Endothelial cell (in vitro differentiated cells): ENCODE measurements around the gene CDK6. TPM values are rescaled to one million over a fixed set of nuclear protein-coding genes. Genes with fewer than 3 reads are reported as not detected.

ENCODE experiments used
- DNase-seq: peaks from one replicate; pipeline ENCODE4 v3.0.0; 2021; ENCODE audit warnings: low spot score
- H3K27ac Mint-ChIP-seq: one replicate; pipeline ENCODE4 v1.8.0; 2021; ENCODE audit warnings: mixed read lengths, inconsistent platforms; ENCODE audit not compliant: unreplicated experiment
- H3K27me3 Mint-ChIP-seq: one replicate; pipeline ENCODE4 v1.8.0; 2021; ENCODE audit warnings: mild to moderate bottlenecking, moderate library complexity, mixed read lengths, inconsistent platforms; ENCODE audit not compliant: unreplicated experiment
- H3K36me3 Mint-ChIP-seq: one replicate; pipeline ENCODE4 v1.8.0; 2021; ENCODE audit warnings: mild to moderate bottlenecking, low read depth, mixed read lengths, inconsistent platforms; ENCODE audit not compliant: unreplicated experiment
- H3K4me1 Mint-ChIP-seq: one replicate; pipeline ENCODE4 v1.8.0; 2021; ENCODE audit warnings: mild to moderate bottlenecking, mixed read lengths, inconsistent platforms; ENCODE audit not compliant: unreplicated experiment
- H3K4me3 Mint-ChIP-seq: one replicate; pipeline ENCODE4 v1.8.0; 2021; ENCODE audit warnings: mild to moderate bottlenecking, mixed read lengths, inconsistent platforms; ENCODE audit not compliant: unreplicated experiment
- H3K9me3 Mint-ChIP-seq: one replicate; pipeline ENCODE4 v1.8.0; 2021; ENCODE audit warnings: mixed read lengths, inconsistent platforms; ENCODE audit not compliant: unreplicated experiment
- total RNA-seq: library from RNA; stranded (reverse); fragmentation: NEBNext Ultra II Directional; extraction: Animal tissue kit (Norgen Biotek cat#: 25700); gene quantifications from one replicate; pipeline ENCODE4 v1.2.1, GENCODE V29; 2021; ENCODE audit not compliant: unreplicated experiment
- TF ChIP-seq, protein P1 (sequence below): fragments of 200-600 bp; sonication (generic); IDR thresholded peaks from one replicate; pipeline ENCODE4 v1.5.0; 2021; ENCODE audit warnings: antibody characterized with exemption; ENCODE audit not compliant: unreplicated experiment

The CDK6 gene
- total RNA-seq, 1 donor from 2014 or later: 32.6 TPM

DNA sequence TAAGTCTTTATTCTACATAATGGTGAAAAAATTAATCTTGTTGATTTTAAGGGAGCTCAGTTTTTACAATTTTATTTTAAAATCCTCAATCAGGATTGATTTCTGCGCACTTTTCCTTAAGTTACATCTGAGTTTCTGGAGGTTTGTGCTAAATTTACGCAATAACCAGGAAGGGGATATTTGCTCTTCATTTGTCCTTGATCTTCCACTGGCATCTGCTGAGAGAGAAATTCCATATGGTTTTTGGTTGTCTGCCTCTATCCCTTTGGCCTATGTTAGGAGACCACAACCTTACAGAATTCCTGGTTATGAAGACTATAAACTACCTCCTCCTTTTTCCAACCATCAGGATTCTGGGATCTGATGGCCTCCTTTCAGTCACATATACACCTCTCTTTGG is 20.1 kb upstream of the CDK6 start:
- peaks cover 10% of the 10 kb centered on the region for H3K4me1 Mint-ChIP-seq
- H3K4me3 Mint-ChIP-seq: no peak overlapping the region
- no peaks in the 10 kb centered on the region for H3K9me3 Mint-ChIP-seq
- TF ChIP-seq, protein P1, sequence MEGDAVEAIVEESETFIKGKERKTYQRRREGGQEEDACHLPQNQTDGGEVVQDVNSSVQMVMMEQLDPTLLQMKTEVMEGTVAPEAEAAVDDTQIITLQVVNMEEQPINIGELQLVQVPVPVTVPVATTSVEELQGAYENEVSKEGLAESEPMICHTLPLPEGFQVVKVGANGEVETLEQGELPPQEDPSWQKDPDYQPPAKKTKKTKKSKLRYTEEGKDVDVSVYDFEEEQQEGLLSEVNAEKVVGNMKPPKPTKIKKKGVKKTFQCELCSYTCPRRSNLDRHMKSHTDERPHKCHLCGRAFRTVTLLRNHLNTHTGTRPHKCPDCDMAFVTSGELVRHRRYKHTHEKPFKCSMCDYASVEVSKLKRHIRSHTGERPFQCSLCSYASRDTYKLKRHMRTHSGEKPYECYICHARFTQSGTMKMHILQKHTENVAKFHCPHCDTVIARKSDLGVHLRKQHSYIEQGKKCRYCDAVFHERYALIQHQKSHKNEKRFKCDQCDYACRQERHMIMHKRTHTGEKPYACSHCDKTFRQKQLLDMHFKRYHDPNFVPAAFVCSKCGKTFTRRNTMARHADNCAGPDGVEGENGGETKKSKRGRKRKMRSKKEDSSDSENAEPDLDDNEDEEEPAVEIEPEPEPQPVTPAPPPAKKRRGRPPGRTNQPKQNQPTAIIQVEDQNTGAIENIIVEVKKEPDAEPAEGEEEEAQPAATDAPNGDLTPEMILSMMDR: no peak
- DNase-seq: no peak
- H3K36me3 Mint-ChIP-seq: no peaks in the 10 kb centered on the region
- no peaks in the 10 kb centered on the region for H3K27me3 Mint-ChIP-seq
- no peak overlapping the region for H3K27ac Mint-ChIP-seq

DNA sequence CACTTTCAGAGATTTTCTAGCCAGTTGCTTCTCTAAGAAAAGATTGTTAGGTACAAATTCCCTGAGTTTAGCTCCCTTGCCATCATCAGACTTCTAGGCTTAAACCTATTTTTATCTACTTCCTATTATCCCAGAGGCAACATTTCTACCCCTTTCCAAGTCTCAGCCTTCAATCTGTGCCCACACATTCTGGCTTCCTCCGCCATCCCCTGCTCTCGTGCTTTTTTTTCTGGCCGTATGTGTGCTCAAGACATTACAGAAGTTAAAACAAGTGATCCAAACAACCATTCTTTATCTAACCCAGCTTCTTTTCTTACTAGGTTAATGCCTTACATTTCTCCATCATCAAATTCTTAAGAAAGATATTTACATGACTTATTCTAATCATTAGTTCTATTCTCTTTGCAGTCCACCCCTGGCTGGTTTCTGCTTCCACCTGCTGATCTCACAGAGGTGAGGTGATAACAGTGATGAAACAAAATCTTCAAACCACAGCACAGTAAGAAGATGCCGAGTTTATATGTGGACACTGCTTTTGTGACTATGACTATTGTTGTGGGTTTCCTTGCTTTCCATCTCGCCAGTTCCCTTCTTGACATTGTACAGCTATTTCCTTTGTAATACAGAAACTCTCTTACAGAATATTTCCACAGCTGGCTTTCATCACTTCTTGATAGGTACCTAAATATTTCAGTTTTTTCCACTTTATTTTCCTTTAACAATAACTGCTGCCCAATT is 18.3 kb upstream of the CDK6 start:
- Mint-ChIP-seq H3K27me3 (no peaks in the 10 kb centered on the region), H3K4me3 (no peak overlapping the region), H3K36me3 (no peaks in the 10 kb centered on the region), H3K27ac (no peak overlapping the region), H3K9me3 (no peaks in the 10 kb centered on the region), H3K4me1 (peaks cover 10% of the 10 kb centered on the region)
- TF ChIP-seq, protein P1: no peak
- DNase-seq: no peak

DNA sequence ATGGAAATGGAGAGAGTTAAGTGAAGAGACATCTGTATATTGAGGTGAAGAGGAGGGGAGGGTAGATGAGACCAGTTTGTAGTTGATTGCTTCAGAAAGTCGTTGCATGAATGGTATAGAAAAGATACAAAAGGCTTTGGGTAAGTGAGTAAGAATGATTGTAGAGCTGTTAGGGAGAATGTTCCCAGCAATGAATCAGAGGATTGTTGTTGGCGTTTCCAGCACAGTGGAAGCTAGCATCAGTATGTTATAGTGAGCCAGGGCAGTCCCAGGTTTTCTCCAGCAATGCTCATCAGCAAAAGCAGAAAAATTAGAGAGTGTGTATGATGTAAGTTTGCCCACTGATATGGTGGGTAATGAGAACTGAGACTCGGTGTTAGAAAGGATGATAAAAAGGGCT is 15.4 kb upstream of the CDK6 start:
- TF ChIP-seq, protein P1: no peak
- H3K27ac Mint-ChIP-seq: no peak overlapping the region
- no peaks in the 10 kb centered on the region for H3K36me3 Mint-ChIP-seq
- H3K9me3 Mint-ChIP-seq: no peaks in the 10 kb centered on the region
- no peaks in the 10 kb centered on the region for H3K27me3 Mint-ChIP-seq
- DNase-seq: no peak
- no peak overlapping the region for H3K4me3 Mint-ChIP-seq
- peaks cover 10% of the 10 kb centered on the region for H3K4me1 Mint-ChIP-seq

DNA sequence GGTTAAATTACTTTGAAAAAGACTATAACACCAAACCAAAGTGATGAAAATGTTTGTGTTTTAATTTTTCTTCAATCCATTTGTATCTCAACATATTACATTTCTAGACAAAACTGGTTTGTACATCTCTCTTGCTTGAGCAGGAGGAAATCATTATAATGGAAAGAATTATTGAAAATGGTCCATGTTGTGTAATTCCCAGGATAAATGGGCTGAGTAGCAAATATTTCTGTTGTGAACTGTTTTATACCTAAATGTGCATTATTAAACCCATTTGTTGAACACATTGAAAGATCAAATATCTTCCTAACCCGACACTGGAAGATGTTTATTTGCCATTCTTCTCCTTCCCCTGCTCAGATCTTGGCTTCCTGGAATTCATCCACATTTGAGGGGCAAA is 14.1 kb upstream of the CDK6 start:
- no peaks in the 10 kb centered on the region for H3K9me3 Mint-ChIP-seq
- H3K27me3 Mint-ChIP-seq: no peaks in the 10 kb centered on the region
- no peak for DNase-seq
- H3K36me3 Mint-ChIP-seq: no peaks in the 10 kb centered on the region
- H3K4me3 Mint-ChIP-seq: no peak overlapping the region
- TF ChIP-seq, protein P1: no peak
- peaks cover 10% of the 10 kb centered on the region for H3K4me1 Mint-ChIP-seq
- H3K27ac Mint-ChIP-seq: no peak overlapping the region

DNA sequence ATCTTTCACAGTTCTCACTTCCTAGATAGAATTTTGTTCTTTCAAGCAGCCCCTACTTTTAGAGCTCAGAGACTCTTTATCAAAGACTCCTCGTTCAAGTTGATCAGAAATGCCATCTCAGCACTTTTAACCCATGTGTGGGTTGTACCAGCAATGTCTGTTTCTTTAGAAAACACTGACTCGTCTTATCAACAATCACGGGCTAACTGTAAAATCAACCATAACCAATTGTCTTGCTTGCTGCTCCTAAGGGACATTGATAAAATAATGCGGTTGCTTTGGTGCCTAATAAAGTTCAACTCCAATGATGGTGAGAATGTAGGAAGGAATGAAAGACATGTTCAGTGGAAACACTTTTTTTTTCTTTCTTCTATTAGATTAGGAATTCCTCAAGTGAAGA is 12.9 kb upstream of the CDK6 start:
- Mint-ChIP-seq H3K36me3 (no peaks in the 10 kb centered on the region), H3K4me3 (no peak overlapping the region), H3K4me1 (peaks cover under 1% of the 10 kb centered on the region), H3K27me3 (no peaks in the 10 kb centered on the region), H3K9me3 (no peaks in the 10 kb centered on the region), H3K27ac (no peak overlapping the region)
- TF ChIP-seq, protein P1: no peak
- no peak for DNase-seq
